GM18511 (cell line): ENCODE measurements around the gene MYBPC2.
"Not testable (repeated sequence)": the region's sequence is repeated elsewhere in the genome, so short reads cannot be mapped to it uniquely, and the experiment has no call there.

ENCODE experiments used
- ATAC-seq: cut with Tn5 transposase; IDR thresholded peaks from one replicate; pipeline ENCODE4 v1.9.1; 2021; ENCODE audit warnings: mild to moderate bottlenecking, moderate library complexity; ENCODE audit not compliant: unreplicated experiment

The MYBPC2 gene

GRCh38 chr19:50432221-50433028 lies at the start of gene MYBPC2:
MYBPC2 (plus strand) TSS chr19:50432892; CDS start chr19:50432954, 62 bp downstream.
- no peak for ATAC-seq

- no peak for ATAC-seq
Observed at GRCh38 chr19:50383001-50383851, 49.5 kb upstream of the MYBPC2 start.

DNA sequence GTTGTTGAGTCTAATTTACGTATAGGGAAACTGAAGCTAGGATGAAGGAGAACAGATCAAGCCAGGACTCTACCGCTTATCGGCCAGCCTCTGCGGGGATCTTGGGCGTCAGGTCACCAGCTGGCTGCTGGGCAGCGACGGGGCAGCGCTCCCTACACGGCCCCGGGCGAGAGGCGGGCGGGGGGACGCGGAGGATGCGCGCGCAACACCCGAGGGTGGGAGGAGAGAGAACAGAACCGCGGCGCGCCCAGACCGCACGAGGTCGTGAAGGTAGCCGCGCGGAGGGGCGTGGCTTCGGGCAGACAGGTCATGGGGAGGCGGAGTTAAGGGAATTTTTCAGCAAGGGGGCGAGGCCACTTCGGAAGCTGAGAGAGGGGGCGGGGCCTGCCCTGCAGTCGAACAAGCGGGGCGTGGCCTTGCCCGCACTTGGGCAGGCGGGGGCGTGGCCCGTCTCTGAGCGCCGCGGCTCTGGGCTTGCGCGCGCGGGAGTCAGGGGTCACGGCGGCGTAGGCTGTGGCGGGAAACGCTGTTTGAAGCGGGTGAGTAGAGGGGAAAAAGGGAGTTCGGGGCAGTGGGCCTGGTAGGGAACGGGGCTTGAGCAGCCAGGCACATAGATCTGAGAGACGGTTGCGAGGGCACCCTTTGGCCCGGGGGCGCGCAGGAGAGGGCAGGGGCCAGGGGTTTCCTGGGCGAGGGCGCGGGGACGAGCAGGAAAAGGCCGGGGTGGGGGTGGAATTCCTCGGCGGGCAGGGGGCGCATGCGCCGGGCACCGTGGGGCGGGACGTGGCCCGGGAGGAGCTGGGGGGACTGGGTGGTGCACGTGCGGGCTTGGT lies 48.6 kb upstream of the MYBPC2 start, which contains the start of gene POLD1:
TSS of gene POLD1 (plus strand) at position 496 of the 833 bp plus-strand sequence. CDS start 14,505 bp downstream, outside the sequence.
- ATAC-seq: peak; percentile 92

DNA sequence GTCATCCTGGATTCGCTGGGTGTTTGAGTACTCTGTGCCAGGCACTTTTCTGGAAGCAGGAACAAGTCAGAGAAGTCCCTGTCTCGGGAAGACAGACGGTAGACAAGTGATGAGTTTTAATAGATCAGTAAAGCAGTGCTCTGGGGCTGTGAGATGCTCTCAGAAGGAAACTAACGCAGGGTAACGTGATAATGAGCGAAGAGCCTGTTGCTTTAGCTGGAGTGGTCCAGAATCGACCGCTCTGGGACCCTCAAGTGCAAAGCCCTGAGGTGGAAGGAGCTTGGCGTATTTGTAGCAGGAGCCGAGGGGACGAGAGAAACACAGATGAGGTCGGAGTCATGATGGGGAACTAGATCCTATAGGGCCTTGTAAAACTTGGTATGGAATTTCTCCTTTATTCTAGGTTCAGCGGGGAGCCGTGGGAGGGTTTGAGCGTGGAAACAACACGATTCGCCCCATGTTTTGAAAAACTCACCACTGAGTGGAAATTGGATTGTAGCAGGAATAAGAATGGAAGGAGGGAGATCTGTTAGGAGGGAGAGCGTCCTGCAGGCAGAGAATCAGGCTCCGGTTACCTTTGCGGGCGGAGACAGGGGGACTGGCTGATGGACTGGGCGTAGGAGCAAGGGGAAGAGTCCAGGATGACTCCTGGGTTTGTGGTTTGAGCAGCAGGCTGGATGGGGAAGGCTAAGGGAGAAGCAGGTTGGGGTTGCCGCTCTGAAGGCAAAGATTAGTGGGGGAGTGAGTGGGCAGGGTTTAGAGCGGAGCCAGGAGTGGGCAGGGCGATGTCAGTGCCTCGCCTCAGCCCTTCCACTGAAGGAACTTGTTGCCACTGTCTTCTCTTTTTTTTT lies 47.8 kb upstream of the MYBPC2 start:
- no peak for ATAC-seq

DNA sequence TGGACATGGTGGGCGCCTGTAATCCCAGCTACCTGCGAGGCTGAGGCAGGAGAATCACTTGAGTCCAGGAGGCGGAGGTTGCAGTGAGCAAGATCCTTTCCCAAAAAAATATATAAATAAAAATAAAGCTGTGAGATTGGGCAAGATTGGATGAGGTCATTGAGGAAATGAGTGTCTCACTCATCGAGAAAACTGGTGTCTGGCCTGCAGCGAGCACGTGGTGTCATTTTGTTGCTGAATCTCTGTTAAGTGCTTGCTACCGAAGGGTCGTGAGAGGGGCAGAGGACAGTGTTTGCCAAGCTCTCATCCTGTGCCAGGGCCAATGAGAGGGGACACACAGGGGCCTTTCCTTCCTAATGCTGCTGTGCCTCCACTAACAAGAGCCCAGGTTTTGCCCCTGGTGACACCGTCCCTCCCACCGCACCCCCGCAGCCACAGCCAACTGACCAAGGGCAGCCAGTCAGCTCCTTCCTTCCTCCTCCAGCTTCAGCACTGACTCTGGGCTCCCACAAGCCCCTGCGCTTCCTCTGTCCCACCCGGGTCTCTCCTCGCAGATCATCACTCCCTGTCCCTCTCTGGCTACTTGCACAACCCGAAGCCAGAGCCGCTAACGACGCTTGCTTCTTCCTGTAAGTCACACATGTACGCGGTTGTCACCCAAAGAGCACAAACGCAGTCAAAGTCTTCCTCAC lies 45.4 kb upstream of the MYBPC2 start:
- ATAC-seq: no peak

DNA sequence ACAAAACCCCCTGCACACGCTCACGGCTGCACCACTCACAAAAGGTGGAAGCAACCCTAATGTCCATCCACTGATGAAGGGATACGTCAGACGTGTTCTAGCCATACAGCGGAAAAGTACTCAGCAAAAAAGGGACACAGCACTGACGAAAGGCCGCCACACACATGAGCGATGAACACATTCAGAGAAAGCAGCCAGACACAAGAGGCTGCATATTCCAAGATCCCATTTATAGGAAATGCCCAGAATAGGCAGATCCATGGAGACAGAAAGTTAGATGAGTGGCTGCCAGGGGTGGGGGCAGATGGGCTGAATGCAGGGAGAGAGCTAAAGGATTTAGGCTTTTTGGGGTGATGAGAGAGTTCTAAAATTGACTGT lies 44.8 kb upstream of the MYBPC2 start:
- no peak for ATAC-seq

- ATAC-seq: not testable (repeated sequence)
Observed at GRCh38 chr19:50390295-50390694, 42.4 kb upstream of the MYBPC2 start.

DNA sequence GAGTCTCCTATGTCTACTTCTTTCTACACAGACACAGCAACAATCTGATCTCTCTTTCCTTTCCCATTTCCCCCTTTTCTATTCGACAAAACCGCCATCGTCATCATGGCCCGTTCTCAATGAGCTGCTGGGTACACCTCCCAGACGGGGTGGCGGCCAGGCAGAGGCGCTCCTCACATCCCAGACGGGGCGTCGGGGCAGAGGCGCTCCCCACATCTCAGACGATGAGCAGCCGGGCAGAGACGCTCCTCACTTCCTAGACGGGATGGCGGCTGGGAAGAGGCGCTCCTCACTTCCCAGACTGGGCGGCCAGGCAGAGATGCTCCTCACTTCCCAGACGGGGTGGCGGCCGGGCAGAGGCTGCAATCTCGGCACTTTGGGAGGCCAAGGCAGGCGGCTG lies 41.7 kb upstream of the MYBPC2 start:
- not testable (repeated sequence) for ATAC-seq

DNA sequence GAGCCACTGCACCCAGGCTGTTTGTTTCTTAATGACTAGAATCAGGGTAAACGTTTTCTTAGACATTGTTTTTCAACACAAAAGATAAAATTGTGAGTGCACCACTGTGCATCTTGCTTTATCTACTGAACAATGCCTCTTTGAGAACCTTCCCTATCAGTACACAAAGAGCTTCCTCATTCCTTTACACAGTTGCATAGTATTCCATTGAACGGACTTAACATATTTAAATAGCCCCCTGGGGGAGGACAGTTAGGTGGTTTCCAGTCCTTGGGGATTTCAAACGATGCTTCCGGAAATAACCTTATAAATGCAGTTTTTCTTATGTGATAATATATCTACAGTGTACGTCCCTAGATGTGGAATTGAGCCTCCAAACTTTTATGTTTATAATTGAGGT lies 39.9 kb upstream of the MYBPC2 start:
- ATAC-seq: no peak

- no peak for ATAC-seq
Observed at GRCh38 chr19:50393589-50393988, 39.1 kb upstream of the MYBPC2 start.

DNA sequence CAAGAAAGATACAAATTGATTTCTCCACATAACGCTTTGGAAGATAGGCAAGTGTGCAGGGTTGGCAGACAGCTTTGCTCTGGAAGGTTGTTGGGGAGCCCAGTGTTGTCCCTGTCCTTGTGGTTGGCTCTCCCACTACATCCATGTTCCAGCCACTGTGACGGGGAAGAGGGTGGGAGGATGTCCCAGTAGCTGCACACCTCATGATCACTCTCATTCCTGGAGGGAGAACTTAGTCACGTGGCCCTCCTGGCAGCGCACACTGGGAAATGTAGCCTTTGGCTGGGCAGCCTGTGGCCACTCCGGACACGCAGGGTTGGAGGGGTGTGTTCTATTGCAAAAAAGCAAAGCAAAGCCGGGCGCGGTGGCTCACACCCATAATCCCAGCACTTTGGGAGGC lies 38.7 kb upstream of the MYBPC2 start:
- ATAC-seq: no peak

DNA sequence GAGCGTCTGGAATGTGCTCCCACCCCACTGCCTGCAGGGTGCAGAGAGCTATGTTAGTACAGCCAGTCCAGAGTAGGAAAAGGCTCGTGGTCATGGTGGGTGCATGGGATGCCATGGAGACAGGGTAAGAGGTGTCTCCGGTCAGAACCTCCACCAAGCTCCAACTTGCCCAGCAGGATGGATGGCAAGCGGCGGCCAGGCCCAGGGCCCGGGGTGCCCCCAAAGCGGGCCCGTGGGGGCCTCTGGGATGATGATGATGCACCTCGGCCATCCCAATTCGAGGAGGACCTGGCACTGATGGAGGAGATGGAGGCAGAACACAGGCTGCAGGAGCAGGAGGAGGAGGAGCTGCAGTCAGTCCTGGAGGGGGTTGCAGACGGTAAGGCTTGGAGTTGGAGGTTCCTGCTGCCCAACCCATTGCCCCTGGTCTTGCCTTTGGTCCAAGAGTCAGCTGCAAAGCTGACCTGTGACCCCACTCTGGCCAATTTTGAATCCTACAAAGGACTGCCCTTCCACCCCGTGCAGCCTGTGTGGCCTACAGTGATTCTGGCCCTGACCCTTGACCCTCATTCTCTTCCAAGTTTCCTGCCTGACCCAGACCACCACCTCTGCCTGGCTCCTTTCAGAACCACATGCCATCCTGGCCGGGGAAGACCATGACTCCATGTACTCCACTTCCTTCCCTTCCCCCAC lies 33.9 kb upstream of the MYBPC2 start:
- no peak for ATAC-seq

GRCh38 chr19:50399368-50399745 lies 33.3 kb upstream of the MYBPC2 start:
- no peak for ATAC-seq

DNA sequence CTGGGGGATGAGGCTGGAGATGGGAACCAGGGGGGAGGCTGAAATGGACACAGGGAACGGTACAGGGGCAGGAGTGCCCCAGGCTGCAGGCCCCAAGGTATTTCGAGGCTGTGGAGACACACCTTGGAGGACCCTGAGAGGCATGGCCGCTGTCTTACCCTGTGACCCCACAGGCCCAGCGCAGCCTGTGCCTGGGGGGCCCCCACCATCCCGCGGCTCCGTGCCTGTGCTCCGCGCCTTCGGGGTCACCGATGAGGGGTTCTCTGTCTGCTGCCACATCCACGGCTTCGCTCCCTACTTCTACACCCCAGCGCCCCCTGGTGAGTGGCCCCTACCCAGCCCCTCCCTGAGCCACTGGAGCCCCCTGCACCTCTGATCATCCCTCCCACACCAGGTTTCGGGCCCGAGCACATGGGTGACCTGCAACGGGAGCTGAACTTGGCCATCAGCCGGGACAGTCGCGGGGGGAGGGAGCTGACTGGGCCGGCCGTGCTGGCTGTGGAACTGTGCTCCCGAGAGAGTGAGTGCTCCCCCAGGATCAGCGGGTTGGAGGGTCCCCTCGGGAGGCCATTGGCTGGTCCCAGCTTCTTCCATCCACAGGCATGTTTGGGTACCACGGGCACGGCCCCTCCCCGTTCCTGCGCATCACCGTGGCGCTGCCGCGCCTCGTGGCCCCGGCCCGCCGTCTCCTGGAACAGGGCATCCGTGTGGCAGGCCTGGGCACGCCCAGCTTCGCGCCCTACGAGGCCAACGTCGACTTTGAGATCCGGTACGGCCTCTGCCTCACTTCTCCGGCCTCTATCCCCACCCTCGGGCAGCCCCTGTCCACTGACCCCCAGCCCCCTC lies 30.9 kb upstream of the MYBPC2 start:
- ATAC-seq: no peak

- no peak for ATAC-seq
Observed at GRCh38 chr19:50402544-50403301, 30.0 kb upstream of the MYBPC2 start.

- no peak for ATAC-seq
Observed at GRCh38 chr19:50406156-50406820, 26.4 kb upstream of the MYBPC2 start.

- ATAC-seq: no peak
Observed at GRCh38 chr19:50406829-50407228, 25.9 kb upstream of the MYBPC2 start.
